HG02571 (cell line): ENCODE data around the gene PDE8A.
"Not testable (repeated sequence)": the region's sequence is repeated elsewhere in the genome, so short reads cannot be mapped to it uniquely, and the experiment has no call there.

Source experiments
- ATAC-seq: cut with Tn5 transposase; IDR thresholded peaks from one replicate; pipeline ENCODE4 v1.9.1; 2021; ENCODE audit warnings: mild to moderate bottlenecking, moderate library complexity; ENCODE audit not compliant: unreplicated experiment

PDE8A gene

DNA sequence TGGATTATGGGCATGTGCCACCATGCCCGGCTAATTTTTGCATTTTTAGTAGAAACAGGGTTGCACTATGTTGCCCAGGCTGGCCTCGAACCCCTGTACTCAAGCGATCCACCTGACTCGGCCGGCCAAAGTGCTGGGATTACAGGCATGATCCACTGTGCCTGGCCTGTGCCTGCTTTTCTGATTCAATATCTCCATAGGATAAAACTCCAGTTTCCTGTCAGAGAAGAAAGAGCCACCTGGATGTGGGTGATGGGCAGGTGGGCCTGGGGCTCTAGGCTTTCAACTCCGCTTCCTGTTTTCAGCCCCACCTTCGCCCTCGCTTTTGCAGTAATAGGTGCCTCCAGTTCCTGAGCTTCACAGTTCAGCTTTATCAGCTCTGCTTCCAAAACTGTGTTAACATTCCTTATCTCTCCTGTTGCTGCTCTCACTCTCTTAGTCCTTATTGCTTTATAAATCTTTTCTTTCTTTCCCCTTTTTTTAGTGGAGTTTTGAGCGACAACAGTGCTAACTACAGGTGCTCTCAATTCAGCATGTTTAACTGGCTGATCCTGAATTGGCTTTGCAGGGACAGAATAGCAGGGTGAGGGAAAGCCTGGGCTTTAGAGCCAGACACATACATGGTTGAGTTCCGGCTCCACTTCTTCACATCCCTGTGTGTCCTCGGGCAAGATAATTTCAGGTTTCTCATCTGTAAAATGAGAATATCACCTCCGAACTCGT, 21.1 kb upstream of the PDE8A start:
- no peak for ATAC-seq

DNA sequence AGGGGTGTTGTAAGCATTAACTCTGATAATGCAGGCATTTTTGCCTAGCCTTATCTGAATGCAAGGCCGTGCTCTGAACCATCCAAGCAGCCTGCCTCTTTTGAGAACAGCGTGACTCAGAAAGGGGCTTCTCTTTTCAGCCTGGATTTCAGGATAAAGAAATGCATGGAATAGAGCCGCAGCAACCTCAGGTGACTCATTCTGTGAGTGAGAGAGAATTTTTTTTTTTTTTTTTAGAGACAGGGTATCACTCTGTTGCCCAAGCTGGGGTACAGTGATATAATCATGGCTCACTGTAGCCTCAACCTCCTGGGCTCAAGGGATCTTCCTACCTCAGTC, 20.6 kb upstream of the PDE8A start:
- no peak for ATAC-seq

GRCh38 chr15:84961707-84962106, 19.9 kb upstream of the PDE8A start:
- ATAC-seq, result no peak

DNA sequence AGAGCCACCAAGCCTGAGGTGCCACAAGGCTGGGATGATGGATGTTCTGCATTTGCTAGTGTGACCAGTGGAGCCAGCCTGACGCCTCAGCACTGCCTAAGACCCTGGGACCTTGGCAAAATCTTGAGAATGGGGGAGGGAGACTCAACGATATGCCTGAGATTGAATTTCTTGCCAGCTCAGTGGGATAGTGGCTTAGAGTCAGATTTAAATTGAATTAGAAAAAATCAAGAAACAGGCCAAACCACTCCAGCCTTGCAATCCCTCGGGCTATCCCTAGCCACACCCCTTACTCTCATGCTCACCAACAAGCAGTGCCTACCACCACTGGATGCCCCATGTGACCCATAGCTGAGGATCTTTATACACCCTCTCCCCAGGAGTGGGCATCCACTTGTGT, 18.7 kb upstream of the PDE8A start:
- ATAC-seq, result no peak

DNA sequence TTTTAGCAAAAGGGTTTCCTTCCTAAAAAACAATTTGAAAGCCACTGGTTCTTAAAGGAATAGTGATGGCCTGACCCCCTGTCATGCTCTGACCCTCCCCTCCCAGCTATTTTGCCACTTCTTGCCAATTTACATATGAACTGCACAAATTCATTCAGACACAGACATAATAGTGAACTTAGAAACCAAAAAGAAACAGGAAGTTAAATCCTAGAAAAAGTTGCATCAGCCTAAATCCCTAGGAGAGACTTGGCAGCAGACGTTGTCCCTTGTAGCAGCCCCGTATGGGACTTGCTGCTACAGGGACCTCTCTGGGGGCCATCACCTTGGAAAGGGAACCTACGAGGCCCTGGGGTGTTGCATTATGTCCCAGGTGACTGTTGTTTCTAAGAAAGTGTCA, 14.3 kb upstream of the PDE8A start:
- no peak for ATAC-seq

GRCh38 chr15:84968301-84968700, 13.4 kb upstream of the PDE8A start:
- ATAC-seq, result no peak

DNA sequence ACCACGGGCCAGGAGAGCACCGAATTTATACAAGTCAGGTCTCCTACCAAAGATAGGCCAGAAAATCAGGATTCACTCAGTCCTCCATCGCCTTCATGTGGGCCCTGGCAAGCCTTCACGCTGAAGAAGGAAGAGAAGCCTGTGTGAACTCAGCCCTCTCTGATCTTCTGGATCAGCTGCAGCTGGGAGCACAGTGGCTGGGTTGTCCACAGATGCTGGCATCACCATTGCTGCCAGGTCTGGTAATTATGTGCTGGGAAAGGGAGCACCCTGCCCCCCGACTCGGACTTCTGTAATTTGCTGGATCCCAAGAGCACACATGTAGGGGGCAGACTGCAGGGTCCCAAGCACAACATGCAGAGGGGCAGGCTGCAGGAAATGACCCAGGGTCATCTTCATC, 12.4 kb upstream of the PDE8A start:
- ATAC-seq, result no peak

GRCh38 chr15:84970843-84971242, 10.8 kb upstream of the PDE8A start:
- ATAC-seq, result no peak

DNA sequence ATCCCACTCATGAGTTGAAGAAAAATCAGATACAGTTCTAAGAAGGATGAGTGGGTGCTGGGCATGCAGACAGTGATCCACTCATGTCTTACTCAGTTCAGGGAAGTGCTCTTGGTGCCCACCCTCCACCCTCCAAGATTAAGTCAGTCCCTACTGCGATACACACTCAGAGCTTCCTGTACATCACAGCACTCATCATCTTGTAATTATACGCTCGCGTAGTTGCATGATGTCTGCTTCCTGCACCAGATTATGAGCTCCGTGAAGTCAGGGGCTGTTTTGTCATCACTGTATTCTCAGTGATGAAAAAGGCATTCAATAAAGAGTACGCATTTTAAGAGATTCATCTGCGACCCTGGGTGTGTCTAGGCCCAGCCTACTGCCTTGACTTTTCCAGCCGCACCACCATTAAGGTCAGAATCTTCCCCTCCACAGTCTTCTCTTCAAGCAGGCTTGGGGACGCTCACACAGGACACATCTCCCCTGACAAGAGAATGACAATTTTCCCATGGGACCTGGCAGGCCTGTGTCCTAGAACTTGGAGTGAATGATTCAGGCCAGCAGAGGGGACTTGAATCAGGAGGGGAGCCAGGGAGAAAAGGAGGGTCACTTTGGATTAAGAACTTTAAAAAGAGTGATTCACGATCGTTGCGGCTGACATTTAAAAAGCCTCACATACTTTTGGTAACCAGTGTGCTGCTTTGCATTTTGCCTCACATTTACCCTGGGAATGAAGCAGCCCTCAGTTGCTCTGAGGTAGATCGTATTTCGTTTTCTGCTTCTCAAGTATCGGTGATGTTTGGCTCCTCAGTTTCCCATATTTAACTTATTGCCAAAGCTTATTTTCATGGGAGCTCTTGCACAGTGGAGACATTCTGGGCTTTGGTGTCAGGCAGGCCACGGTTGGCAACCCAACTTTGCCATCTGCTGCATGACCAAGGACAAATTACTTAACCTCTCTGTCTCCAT, 7.9 kb upstream of the PDE8A start:
- ATAC-seq, result no peak

DNA sequence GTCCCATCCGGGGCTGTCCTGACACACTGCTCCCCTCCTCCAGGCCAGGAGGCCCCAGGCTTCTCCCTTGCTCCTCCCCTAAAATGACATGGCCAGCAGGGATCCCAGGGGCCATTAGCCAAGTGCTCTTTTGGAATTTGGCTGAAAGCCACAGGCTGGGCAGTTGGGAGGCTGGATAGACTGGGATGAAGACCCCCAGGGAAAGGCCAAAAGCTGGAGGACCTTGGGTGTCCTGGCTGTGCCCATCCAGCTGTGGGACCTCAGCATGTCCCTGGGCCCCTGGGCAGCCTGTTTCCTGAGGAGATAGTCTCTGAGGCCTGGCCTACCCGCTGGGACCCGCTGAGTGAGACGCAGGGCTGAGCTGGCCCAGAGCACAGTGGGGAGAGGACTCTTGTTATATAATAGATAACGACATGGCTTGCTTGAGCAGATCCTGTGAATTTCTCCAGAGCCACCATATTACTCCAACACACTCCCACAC, 5.7 kb upstream of the PDE8A start:
- no peak for ATAC-seq

DNA sequence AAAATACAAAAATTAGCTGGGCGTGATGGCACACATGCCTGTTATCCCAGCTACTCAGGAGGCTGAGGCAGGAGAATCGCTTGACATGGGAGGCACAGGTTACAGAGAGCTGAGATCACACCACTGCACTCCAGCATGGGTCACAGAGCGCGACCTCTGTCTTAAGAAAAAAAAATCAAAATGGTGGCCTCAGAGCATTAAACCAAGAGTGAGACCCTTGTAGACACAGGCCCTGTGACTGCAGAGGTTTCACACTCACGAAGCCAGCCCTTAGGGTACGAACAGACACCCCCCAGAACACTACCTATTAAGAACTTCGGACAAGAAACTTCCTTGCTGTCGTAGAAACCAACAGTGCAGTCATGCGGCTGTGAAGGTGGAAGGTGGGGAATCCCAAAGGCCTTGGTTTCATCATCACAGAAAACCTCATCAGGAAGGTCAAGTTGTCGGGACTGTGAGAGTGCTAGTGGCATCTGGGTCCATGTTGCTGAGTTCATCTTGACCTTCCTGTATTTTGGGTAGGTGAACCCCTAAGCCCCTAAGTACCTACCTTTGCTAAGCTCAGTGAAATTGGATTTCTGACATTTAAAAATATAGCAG, 4.8 kb upstream of the PDE8A start:
- no peak for ATAC-seq

GRCh38 chr15:84979651-84980050, 2.0 kb upstream of the PDE8A start:
- no peak for ATAC-seq

GRCh38 chr15:84980196-84981053, 1.2 kb upstream of the PDE8A start:
- peak; percentile 52 for ATAC-seq

DNA sequence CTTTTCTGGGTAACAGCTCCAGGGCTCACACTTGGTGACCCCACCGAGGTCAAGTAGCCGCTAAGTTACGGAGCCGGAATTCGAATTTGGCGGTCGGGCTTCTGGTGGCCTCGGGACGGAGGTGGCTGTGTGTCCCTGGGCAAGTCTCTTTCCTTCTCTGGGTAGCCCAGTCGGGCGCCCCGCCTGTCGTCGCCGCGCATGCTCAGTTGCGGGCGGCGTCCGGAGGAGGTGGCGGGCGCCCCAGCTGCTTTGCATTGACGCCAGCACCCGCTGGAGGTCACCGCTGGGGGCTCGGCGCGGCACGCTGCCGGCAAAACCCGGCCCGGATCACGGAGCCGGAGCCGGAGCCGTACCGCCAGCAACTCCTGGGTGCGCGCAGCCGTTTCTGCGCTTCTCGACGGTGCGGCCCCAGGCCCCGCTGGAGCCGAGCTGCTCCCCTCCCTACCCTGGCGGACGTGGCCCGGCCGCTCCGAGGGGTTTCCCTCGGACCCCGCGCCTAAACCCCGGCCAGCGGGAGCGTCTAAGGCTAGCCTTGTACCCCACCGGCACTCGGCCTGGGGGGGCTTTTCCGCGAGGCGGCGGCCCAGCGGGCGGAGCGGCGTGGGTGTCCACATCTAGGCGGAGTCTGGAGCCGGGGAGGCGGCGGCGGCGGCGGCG, 474 bp upstream of the PDE8A start:
- ATAC-seq, result peak; percentile 54

DNA sequence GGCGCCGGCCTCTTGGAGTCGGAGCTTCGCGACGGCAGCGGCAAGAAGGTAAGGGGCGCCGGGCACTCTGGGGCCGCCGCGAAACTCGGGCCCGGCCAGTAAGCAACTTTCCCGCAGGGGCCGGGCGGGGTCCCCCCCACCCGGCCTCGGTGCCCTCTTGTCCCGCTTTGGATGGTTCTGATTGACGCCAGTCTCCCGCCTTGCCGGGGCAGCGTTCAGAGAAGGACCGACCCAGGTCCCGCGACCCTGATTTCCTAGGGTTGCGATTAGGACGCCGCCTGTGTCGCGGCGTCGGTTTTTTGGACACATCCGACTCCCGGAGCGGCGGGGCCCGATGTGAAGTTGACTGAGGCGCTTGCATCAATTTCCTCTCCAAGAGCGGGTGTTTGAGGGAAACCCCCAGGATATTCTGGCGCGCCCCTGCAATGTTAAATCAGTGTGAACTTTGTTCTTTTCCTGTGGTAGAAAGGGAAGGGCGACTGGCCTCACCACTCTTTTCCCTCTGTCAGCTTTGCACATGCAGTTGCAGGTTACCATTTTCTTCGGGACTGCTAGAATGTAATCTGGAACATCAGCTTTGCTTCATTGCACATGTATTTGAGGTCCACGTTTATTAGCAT, 755 bp downstream of the PDE8A start:
- ATAC-seq, result no peak

GRCh38 chr15:84983294-84983693, 1.6 kb downstream of the PDE8A start:
- no peak for ATAC-seq

GRCh38 chr15:84983711-84984110, 2.1 kb downstream of the PDE8A start:
- ATAC-seq, result no peak

DNA sequence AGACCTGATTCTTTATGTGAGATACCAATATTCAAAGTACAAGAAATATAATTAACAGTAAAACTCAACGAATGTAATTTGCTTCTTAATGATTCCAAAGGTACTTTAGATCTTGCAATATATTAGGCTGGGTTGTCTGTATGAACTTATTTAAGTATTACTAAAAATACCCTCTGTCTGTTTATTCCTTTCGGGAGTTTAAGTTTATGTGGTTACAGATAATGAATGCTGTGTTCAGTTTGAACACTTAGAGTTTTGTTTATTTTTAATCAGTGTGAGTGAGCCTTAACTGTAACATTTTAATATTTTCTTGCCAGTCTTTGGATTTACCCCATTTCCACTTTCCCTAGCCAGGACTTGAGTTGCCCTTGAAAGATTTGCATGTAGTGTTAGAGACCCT, 3.5 kb downstream of the PDE8A start:
- ATAC-seq, result no peak

DNA sequence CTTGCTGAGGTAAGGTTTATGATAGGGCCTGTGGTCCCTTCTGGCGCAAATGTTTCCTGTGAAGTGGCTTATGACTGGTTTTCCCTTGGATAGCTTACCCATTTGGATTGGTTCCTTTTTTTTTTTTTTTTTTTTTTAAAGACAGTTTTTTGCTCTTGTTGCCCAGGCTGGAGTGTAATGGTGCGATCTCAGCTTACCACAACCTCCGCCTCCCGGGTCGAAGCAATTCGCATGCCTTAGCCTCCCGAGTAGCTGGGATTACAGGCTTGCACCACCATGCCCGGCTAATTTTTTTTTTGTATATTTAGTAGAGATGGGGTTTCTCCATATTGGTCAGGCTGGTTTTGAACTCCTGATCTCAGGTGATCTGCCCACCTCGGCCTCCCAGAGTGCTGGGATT, 5.7 kb downstream of the PDE8A start:
- not testable (repeated sequence) for ATAC-seq
